ENCODE results near the gene LYPD8.
A peak's percentile ranks its signal among the peaks of the same experiment; 100 is the strongest.
"Not testable (repeated sequence)": the region's sequence is repeated elsewhere in the genome, so short reads cannot be mapped to it uniquely, and the experiment has no call there.

Gene LYPD8, protein sequence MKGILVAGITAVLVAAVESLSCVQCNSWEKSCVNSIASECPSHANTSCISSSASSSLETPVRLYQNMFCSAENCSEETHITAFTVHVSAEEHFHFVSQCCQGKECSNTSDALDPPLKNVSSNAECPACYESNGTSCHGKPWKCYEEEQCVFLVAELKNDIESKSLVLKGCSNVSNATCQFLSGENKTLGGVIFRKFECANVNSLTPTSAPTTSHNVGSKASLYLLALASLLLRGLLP

DNA sequence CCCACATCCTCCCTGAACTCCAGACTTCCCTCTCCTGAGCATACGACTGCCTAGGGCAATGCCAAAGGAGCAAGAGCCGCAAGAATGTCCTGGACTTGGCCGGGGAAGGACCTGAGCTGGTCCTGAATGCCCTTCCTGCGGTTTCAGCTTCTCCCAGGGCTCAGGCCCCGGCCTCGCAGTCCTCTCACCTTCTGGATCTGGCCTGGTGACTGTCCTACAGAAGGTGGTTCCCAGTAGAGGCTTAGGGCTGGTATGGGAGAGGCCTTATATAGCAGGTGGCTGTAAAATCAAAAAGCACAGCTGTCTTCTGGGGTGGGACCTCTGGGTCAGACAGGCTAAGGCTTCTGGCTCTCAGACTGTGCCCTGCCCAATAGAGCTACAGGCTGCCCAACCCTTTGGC lies at the start of gene LYPD8:
Gene LYPD8, minus strand, starts transcription at position 243 of the 400 bp plus-strand sequence. CDS start 4,678 bp downstream, outside the sequence.
- no peak for DNase-seq (ENCODE audit: low spot score)

DNA sequence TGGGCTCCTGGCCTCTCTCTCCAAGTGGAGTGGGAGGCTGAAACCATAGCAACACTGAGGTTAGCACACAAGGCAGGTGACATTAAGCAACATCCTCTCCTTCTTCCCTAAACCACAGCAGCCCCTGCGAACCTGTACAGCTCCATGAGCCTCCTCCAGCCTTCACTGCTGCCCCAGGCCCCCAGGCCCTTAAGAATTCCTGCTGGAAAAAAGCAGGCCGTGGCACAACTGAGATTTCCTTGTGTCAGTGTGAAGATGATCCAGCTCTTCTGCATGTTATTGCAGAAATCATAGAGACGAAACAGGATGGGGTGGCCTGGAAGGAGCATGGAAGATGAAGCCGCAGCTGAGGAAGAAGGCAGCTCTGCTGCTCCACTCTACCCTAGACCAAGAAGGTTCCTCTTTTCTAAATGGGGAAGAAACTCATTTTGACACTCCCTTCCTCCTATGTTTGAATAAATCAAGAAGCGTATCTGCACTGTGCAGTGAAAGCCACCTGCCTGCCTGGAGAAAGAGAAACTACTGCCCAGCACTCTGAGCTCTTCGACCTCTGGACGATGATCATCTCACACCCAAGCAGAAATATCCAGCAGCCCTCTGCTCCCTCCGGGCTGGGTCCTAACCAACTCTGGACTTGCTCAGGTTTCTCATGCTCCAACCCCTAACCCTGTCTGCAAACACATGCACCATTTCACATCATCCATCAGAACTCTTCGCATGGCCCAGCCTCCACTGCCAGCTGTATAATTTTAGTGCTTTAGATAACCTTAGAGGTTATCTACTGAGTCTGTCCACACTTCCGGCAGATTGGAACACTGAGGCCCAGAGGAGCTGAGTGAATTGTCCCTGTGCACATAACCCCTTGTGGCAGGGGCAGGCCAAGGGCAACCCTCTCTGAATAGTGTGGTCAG lies 49.5 kb upstream of the LYPD8 start:
- peak; percentile 48 for DNase-seq (ENCODE audit: low spot score)

DNA sequence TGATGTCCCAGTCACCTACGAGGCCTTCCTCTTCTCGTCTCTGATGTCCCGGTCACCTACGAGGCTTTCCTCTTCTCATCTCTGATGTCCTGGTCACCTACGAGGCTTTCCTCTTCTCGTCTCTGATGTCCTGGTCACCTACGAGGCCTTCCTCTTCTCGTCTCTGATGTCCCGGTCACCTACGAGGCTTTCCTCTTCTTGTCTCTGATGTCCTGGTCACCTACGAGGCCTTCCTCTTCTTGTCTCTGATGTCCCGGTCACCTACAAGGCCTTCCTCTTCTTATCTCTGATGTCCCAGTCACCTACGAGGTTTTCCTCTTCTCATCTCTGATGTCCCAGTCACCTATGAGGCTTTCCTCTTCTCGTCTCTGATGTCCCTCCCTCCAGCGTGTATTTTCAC lies 47.9 kb upstream of the LYPD8 start:
- DNase-seq (ENCODE audit: low spot score) = not testable (repeated sequence)

DNA sequence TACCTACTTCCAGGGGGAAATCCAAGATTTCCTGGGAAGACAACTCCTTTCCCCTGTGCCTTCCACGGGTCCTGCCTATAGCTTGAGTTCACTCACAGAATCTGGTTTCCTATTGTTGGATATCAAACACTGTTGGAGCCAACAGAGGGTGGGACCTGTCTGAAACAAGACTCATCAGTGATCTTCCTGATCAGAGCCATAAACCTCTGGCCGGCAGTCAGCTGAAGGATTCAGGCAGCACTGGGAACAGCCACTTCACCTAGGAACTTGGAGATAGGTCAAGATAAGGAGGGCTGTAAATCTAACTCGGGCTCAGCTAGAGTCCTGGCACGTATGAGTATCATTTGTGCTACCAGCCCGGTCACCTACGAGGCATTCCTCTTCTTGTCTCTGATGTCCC lies 46.9 kb upstream of the LYPD8 start:
- DNase-seq (ENCODE audit: low spot score) = no peak

DNA sequence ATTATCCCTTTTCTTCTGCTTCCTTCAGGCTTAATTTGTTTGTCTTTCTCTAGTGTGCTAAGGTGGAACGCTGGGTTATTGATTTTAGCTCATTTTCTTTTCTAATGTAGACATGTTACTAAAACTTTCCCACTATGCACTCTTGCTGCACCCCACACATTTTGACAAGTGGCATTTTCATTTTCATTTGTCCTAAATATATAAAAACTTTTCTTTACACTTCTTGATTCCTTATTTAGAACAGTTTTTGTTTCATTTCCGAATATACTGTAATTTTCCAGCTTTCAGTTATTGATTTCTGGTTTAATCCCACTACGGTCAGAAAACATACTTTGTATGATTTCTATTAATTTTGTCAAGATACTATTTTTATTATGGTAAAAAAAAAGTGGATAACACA lies 44.9 kb upstream of the LYPD8 start:
- DNase-seq (ENCODE audit: low spot score) = no peak

DNA sequence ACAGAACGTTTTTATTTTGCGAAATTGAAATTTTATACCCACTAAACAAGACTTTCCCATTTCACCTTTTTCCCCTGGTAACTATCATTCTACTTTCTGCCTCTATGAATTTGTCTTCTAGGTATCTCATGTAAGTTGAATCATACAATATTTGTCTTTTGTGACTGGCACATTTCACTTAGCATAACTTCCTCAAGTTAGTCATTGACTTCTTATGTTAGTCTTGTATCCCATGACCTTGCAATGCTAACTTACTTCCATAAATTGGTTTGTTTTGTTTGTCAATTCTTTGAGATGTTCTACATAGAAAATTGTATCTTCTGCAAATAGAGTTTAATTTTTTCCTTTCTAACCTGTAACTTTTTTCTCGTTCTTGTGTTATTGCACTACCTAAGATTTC lies 43.2 kb upstream of the LYPD8 start:
- no peak for DNase-seq (ENCODE audit: low spot score)

DNA sequence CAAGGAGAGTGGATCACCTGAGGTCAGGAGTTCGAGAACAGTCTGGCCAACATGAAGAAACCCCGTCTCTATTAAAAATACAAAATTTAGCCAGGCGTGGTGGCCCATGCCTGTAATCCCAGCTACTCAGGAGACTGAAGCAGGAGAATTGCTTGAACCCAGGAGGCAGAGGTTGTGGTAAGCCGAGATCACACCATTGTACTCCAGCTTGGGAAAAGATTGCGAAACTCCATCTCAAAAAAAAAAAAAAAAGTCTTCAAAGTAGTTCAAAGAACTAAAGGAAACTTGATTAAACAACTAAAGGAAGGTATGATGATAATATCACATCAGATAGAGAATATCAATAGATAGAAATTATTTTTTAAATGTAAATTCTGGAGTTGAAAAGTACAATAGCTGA lies 39.1 kb upstream of the LYPD8 start:
- DNase-seq (ENCODE audit: low spot score) = not testable (repeated sequence)

DNA sequence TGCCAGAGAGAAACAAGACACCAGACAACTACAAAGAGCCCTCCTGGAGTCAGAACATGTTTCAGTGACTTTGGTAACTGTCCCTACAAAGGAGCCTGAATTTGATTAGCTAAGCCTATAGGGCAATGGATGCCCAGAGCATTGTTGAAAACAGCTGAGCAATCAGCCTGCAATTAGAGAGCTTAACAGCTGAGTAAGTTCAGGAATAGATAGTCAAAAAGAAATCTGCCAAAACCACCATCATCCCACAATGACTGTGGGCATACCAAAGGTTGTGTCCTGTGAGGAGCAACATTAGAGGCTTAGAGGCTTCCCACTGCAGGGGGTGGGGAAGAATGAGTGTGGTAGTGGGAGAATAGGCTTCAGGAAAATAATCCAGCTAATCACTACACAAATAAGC lies 38.0 kb upstream of the LYPD8 start:
- DNase-seq (ENCODE audit: low spot score) = no peak

DNA sequence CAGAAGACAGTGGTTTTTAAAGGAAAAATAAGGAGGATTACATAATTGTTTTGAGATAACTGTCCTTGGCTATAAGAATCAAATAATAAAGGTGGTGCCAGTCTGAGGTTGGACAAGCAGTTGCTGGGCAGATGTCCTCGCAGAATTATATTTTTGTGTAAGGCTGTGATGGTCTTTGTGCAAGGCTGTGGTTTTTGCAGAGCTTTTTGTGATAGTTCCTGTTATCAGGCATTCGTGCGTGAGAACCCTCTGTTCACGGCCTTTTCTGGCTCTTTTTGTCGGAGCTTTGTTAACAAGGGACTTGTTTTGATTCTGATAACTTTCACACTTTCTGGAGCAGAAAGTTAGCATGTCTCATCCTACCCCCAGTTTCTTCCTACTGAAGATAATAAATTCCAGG lies 36.8 kb upstream of the LYPD8 start:
- no peak for DNase-seq (ENCODE audit: low spot score)

DNA sequence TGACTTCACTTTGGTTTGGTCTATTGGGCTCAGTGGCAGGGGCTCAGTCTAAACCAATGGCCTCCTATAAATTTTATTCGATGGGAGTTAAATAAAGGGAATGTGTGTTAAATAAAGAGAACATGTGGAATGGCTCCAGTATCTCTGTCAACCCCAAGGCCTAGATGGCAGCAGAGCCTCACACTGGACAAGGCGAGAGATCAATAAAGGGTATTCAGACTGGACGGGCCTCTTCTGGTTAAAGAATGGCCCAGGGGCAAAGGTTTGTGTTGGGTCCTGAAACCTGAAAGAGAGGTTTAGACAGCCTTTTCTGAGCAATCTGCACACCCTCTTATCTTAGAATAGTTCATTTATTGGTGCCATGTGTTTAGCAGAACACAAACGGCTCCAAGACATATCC lies 35.5 kb upstream of the LYPD8 start:
- DNase-seq (ENCODE audit: low spot score) = peak; percentile 45

DNA sequence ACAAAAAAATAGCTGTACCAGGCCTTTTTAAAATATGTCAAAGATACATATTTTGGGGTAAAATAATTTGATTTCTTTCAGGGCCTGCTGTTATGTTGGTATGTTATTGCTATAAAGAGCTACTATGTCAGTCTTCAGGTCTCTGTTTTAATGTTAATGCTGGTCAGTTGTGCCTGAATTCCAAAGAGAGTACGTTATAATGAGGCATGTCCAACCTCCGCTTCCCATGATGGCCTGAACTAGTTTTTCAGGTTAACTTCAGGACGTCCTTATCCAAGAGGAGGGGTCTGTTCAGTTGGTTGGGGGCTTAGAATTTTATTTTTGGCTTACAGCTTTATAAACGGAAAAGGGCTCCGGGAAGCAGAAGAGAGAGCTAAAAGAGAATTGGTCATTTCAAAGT lies 34.9 kb upstream of the LYPD8 start:
- no peak for DNase-seq (ENCODE audit: low spot score)

DNA sequence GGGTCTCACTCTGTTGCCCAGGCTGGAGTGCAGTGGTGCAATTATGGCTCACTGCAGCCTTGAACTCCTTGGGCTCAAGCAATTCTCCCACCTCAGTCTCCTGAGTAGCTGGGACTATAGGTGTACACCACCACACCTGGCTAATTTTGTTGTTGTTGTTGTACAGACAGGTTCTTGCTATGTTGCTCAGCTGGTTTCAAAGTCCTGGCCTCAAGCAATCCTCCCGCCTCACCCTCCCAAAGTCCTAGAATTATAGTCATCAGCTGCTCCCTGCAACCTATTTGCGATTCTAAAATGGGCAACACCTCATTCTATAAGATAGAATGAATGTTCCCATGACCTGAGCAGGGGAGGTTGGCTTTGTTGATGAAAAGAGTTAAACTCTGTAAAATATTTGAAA lies 33.8 kb upstream of the LYPD8 start:
- DNase-seq (ENCODE audit: low spot score) = not testable (repeated sequence)

DNA sequence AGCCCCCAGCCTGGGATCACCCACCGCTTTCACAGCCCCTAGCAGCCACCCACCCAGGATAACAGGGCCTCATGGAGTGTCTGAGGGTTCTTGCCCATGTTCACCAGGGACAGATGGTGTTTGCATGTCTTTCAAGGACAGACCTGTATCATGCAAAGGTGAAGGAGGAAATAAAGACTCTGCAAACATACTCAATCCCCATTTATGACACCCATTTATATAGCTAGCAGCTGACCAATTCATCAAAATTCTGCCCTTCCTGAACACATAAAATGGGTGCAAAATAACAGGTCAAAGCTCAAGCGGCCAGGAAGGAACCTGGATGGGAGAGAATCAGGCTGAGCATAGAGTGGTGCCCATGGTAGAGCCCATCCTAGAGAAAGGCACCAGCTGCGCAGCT lies 32.8 kb upstream of the LYPD8 start:
- DNase-seq (ENCODE audit: low spot score) = no peak

DNA sequence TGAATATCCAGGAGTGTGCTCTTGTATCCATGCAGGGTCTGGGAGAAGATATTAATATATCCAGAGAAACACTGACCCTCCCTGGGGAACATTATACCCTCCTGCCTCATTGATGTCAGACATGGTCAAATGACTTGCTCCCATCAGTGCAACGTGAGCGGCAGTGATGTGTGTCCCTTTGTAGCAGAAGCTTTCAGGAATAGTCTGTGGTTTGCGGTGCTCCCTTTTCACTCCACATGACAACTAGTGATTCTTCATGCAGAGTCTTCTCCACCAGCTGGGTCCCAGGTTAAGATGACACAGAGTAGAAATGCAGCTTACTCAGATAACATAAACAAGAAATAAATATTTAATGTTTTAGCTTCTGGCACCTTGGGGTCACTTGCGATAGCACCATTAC lies 31.9 kb upstream of the LYPD8 start:
- no peak for DNase-seq (ENCODE audit: low spot score)

DNA sequence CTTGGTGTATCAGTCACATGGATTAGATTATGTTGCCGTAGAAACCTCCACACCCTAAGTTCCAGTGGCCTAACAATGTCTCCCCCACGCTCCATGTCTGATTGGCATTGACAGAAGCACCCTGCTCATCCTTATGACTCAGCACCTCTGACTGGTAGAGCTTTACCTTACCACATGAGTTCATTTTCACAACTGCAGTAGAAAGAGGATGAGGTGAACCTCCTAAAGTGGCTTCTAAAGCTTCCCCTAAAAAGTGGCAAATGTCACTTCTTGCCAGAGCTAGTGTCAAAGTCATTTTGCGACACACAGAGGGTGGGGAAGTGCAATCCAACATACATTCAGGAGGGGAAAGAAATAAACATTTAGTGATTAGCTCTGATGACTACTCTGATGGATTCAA lies 30.6 kb upstream of the LYPD8 start:
- no peak for DNase-seq (ENCODE audit: low spot score)

DNA sequence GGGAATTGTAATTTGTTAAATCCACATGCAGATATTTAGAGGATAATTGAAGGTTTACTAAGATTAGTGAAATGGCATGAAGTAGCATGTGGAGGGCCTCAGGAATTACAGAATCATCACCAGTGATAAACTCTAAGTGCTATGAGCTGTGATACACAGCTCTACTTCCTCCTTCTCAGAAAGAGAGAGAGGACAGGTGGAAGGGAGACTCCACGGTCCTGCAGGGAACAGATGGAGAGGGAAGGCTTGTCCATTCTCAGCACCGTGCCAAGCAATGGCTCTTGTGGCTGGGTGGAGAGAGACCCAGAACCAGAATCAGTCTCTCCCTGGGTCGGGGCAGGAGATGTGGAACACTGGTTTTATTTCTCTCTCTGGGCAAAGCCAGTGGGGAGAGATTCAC lies 27.8 kb upstream of the LYPD8 start:
- no peak for DNase-seq (ENCODE audit: low spot score)

DNA sequence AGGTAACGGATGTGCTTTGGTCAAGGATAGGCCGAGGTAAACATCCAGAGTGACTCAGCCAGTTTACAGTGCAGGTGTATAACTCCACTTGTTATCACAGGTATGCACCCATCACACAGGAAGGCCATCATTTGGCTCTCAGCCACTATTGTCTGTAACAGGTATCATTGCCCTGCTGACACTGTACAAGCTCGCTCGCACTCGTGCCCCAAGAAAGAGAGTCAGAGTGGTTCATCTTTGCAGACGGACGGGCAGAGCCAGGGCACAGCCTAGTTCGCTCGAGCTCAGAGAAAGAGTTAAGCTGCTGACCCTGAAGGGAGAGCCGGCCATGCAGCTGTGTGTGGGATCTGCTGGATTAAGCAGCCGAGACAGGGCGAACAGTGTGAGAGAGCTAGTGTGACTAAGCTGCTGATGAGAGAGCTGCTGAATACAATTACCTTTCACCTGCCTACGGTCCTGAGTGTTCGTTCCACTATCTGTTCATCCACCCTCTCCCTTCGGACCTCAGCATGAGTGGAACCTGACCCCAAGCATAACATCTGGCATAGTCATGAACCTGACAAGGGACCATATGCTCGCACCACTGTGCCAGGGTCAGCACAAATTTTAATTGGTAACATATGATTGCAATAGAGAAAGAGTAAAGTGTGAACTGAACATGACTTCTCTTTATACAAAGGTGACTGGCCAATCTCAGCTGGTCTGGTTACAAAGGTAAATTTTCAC lies 27.0 kb upstream of the LYPD8 start:
- no peak for DNase-seq (ENCODE audit: low spot score)

DNA sequence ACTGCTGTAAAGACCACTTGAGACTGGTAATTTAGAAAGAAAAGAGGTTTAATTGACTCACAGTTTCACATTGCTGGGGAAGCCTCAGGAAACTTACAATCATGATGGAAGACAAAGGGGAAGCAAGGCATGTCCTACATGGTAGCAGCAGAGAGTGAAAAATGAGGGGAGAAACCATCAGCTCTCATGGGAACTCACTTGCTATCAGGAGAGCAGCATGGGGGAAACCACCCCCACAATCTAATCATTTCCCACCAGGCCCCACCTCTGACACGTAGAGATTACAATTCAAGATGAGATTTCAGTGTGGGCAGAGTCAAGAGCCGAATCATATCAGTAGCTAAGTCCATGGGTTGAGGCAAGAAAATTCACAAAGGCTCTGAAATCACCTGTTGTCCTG lies 23.8 kb upstream of the LYPD8 start:
- no peak for DNase-seq (ENCODE audit: low spot score)

DNA sequence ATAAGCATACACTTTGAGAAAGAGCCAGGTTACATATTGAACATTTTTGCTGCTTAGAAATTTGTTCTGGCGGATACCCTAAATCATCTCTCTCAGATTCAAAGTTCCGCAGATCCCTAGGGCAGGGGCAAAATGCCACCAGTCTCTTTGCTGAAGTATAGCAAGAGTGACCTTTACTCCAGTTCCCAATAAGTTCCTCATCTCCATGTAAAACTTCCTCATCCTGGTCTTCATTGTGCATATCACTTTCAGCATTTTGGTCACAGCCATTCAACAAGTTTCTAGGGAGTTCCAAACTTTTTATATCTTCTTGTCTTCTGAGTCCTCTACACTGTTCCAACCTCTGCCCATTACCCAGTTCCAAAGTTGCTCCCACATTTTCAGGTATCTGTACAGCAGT lies 23.3 kb upstream of the LYPD8 start:
- no peak for DNase-seq (ENCODE audit: low spot score)

DNA sequence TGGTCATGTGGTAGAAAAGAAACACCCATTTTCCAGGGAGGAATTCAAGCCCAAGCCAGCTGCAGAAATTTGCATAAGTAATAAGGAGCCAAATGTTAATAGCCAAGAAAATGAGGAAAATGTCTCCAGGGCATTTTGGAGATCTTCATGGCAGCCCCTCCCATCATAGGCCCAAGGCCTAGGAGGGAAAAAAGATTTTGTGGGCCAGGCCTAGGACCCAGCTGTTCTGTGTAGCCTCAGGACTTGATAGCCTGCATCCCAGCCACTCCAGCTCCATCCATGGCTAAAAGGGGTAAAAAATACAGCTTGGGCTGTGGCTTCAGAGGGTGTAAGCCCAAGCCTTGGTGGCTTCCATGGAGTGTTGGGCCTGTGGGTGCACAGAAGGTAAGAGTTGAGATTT lies 21.4 kb upstream of the LYPD8 start:
- DNase-seq (ENCODE audit: low spot score) = no peak

DNA sequence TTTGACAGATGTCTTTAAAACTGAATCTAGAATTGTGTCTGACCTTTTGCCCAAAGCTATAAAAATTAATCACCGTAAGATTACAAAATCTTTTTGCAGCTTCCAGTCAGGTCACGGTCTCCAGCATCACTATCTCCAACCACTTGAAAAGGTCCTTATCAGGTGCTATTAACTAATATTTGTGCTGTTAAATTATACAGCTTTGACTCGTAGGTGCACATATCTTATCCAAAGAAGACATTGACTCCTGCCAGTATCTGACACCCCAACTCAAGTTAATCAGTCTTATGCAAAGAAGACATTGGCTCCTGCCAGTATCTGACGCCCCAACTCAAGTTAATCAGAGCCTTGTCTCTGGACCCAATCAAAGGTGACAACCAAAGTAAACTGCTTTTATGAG lies 19.9 kb upstream of the LYPD8 start:
- DNase-seq (ENCODE audit: low spot score) = no peak

DNA sequence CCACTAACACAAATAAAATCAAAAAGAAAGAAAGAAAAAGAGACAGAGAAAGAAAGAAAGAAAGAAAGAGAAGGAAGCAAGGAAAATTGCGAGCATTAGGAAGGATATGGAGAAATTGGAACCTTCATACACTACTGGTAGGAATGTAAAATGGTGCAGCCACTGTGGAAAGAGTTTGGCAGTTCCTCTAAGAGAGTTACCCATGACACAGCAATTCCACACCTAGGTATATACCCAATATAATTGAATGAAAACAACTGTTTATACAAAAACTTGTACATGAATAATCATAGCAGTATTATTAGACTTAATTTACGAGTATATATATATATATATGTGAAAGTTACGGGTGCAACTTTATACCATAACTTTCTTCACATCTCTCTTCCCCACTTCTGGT lies 4.1 kb upstream of the LYPD8 start:
- no peak for DNase-seq (ENCODE audit: low spot score)

DNA sequence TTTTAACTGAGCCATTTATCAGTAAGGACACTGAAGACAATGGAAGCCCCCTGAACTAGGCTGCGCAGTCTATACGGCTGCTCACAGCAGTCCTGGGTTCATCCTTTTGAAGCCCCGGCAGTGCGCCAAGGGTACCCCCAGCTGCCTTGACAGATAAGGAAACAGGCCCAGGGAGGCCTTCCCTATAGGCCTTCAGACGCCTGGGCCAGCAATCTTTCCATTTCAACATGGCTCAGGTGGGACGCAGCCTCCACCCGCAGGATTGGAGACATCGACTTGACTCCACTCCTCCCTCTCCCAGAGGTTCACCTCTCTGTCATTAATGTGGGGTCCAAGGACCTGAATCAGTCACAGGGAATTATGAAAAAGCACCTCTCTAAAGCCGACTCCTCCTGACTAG lies 2.8 kb upstream of the LYPD8 start:
- no peak for DNase-seq (ENCODE audit: low spot score)
